ENCODE results near the gene COL15A1.

GRCh38 chr9:98953581-98954243, 10.0 kb downstream of the COL15A1 start:
- no peak for TF ChIP-seq CTCF (optimal IDR thresholded peaks at IDR 0.05 in 1 of 3, IDR thresholded peaks at IDR 0.05 in 1 of 3, conservative IDR thresholded peaks at IDR 0.05 in 1 of 3; ENCODE audit: extremely low read depth in 1 of 3, insufficient read depth in 2 of 3, low read length in 3 of 3)
- no peak for TF ChIP-seq EZH2 (IDR thresholded peaks at IDR 0.05; ENCODE audit: low read length)
